CD4-positive, alpha-beta T cell treated with Interleukin-6 for 4 hours (primary cell): ENCODE measurements around the gene ZIC2.

ENCODE experiments used
- DNase-seq: peaks from one replicate; pipeline ENCODE4 v3.0.0-alpha.2; 2020; ENCODE audit warnings: mixed read lengths

The ZIC2 gene

DNA sequence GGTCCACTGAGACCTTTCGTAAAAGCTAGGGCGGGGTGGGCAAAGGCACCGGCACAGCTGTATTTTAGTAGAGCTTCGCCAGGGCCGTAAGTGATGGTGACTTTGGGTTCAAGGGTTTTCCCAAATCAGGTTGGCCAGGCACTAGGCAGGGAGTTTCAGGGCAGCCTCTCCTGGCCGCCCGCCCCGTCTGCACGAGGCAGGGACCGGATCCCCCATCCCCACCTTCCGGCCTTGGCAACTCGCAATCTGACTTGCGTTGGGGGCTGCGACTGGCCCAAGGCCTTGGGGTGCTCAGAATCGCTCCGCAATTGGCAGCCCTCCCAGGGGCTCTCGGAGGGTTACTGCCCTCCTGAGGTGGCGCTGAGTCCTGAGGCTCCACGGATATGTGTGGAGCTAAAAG, 6.0 kb upstream of the ZIC2 start:
- DNase-seq: no peak

DNA sequence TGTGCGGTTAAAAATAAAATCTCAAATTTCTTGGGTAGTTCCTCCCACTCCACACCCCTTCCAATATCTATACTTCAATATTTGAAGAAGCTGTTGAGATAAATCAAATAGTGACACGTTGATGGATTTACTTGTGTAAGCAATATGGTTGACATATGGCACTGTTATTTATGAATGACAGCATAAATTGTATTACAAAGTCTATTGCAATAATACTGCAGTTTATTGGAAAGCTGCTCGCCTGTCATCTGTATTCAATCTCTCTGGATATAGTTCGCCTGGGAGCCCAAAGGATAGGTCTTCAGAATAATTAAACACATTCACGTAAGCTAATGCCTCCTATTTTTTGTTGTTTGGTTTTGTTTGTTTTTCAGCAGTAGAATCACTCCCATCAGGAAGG, 5.0 kb upstream of the ZIC2 start:
- no peak for DNase-seq

DNA sequence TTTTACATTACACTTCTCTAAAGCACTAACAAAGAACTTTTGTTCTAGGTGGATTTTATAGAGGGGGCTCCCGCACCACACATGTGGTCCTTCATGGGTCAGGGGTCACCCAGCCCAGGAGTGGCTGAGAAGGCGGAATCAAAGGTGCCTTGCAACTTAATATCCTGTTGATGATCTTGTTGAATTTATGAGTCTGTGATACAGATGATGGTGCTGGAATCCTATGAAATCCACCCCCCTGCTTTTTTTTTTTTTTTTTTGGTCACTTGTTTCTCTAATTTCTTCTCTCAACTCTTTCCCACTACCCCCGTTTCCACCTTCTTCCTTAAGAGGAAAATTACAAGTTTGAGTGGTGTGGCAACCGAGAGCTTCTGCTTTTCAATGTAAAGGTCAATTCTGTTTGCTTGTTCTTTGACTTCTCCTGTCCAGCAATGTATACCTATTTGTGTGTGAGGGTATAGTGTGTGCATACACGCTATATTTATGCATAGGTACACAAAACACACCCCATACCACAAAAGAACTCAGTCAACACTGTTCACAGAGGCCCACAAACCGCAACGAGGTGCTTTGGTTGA, 4.2 kb upstream of the ZIC2 start:
- no peak for DNase-seq

DNA sequence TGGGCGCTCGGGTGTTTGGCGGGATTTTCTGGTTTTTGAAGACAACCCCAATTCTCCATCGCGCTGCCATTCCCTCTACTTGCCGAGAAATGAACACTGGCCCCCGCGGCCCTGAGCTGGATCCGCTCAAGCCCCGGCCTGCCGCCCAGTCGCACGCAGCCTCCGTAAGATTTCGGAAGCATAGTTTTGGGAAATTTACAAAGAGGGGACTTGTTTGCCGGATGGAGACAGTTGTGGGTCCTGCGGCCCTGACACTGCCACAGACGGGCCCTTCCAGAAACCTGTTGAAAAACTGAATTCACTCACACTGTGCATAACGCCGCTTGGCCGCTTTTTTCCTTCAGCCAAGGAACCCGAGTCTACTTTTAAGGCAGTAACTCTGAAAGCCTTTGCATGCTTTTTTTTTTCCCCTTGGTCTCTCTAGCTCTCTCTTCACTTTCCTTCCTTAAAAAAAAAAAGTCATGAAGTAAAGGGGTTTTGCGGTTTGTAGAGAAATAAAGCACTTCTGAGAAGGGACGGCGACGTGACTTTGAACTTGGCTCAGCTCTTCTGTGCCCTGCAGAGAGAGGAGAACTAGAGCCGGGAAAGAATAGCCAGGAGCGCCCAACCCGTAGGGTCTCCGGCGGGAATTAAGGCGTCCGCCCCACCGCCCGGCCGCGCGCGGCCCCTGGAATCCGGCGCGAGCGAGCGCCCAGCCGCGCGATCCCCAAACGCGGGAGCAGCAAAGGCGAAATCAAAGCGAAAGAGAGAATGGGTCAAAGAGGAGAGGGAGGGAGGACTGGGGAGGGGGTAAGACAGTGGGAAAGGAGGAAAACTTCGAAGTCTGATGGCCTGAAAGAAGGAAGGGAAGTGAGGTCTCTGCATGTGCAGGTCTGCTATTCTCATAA, 3.4 kb upstream of the ZIC2 start:
- no peak for DNase-seq

DNA sequence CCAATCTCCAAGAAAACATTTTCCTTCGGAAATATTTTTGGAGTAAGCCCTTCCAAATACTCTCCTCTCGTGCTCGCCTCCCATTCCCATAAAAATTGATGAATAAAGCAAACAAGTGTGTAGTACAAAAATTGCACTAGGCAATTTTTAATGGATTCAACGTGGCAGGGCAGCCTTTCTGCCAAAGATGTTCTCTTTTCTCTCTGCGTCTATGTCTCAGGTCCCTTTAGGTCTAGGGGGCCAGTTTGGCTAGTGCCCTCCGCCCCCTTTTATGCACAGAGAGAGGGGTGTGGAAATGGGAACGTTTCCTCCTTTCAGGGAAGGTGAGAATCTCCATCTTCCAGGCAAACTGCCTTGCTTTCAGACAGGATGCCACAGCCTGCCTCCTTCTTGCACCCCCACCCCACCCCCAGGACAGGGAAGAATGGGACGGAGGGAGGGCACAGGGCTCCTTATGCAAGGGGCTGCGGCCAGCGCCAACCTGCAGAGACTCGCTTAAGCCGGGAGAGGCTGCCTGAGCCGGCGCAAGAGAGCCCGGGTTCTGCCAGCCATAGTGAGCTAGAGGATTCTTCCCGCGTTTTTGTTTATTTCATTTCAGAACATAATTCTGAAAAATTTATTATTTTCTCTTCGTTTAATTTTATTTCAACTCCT, 2.7 kb upstream of the ZIC2 start:
- DNase-seq: no peak

DNA sequence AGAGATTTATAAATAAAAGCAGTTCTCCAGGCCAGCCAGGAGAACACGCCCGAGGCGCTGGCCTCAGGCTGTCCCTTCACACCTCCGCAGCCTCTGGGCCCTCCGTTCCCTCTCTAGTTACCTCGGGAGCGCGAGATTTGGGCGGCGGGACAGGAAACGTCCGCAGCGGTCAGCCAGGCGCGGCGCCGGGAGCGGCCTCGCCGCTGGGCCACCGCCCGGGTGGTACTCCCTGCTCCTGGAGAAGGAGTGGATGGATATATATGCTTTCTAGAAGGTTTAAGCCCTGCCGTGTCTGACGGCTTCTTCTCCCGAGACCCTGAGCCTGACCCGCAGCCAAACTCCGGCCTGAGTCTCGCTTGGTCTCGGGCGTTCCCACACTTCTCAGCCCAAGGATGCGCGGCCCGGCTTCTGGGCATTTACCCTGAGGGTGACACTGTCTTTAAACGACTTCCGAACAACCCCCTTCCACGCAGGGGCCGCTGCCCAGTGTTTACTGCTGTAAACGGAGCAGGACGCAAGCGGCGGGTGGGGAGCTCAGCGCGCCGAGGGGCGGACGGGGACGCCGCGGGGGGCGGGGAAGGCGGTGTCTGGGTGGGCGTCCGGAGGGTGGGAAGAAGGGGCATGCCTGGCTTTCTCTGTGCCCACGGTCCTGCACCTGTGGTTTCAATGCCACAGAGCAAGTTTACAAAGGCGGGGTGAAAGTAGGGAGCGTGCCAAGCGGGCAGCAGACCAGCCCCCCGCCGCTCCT, 2.0 kb upstream of the ZIC2 start:
- no peak for DNase-seq

DNA sequence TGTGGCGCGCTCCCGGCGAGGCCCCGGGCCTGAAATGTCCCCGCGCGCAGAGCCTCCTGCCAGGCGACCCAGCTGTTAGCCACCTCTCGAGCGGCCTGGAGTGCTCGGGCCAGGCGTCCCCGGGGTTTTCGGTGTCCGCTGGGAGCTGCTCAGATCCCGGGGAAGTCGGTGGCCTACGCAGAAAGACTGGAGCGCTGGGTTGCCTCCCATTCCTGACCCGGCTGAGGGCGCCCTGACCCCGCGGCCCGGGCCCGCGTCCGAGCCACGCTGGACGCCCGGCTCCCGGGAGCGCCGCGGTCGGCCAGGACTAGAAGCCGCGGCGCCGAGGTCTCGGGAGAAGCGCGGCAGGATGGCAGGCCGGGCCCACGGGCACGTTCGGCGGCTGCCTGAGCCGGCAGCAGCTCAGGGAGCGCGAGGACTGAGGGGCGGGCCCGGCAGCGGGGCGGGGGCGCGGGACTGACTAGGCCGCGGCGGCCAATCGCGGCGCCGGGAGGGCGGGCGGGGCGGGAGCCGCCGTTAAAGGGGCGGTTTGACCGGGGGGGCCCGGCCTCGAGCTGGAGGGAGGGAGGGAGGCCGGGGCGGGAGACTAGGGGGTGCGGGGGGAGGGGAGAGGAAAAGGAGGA, 1.3 kb upstream of the ZIC2 start:
- peak; percentile 68 for DNase-seq

DNA sequence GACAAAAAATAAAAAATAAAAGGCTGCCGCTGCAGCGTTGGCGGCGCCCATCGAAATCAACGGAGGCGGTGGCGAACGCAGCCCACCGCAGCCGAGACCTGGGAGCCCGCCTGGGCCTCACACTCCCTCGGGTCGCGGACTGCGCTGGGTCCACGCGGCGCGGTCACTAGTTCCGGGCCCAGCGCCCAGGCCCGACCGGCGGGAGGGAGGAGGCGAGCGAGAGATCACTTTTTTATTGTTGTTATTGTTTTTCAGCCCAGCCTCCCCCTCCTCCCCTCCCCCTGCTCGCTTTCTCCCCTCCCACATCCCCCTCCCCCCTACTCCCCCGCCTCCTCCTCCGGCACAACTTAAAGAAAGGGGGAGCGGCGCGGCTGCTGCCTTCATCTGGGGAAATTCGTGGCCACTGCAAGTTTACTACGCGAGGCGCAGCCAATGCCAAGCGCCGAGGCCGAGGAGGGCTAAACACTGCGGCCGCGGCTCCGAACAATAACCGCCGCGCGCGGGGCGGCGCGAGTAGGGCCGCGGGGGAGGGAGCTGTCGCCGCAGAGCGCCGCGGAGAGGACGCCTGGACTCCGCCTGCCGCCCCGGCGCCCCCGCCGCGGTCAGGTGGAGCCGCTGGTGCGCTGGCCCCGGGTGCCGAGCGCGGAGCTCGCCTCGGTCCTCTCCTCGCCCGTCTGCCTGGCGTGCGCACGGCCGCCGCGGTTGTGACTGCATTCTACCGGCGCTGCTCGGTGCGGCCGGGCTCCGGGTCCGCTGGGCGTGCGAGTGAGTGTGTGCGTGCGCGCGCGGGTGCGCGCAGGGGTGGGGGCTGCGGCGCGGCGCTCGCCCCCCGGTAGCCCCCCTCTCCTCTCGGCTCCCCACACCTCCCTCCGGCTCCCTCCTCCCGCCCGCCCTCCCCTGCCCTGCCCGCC, 505 bp upstream of the ZIC2 start:
- DNase-seq: no peak

DNA sequence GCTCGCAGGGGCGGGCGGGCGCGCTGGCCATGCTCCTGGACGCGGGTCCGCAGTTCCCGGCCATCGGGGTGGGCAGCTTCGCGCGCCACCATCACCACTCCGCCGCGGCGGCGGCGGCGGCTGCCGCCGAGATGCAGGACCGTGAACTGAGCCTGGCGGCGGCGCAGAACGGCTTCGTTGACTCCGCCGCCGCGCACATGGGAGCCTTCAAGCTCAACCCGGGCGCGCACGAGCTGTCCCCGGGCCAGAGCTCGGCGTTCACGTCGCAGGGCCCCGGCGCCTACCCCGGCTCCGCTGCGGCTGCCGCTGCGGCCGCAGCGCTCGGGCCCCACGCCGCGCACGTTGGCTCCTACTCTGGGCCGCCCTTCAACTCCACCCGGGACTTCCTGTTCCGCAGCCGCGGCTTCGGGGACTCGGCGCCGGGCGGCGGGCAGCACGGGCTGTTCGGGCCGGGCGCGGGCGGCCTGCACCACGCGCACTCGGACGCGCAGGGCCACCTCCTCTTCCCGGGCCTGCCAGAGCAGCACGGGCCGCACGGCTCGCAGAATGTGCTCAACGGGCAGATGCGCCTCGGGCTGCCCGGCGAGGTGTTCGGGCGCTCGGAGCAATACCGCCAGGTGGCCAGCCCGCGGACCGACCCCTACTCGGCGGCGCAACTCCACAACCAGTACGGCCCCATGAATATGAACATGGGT, 599 bp downstream of the ZIC2 start:
- peak; percentile 35 for DNase-seq

DNA sequence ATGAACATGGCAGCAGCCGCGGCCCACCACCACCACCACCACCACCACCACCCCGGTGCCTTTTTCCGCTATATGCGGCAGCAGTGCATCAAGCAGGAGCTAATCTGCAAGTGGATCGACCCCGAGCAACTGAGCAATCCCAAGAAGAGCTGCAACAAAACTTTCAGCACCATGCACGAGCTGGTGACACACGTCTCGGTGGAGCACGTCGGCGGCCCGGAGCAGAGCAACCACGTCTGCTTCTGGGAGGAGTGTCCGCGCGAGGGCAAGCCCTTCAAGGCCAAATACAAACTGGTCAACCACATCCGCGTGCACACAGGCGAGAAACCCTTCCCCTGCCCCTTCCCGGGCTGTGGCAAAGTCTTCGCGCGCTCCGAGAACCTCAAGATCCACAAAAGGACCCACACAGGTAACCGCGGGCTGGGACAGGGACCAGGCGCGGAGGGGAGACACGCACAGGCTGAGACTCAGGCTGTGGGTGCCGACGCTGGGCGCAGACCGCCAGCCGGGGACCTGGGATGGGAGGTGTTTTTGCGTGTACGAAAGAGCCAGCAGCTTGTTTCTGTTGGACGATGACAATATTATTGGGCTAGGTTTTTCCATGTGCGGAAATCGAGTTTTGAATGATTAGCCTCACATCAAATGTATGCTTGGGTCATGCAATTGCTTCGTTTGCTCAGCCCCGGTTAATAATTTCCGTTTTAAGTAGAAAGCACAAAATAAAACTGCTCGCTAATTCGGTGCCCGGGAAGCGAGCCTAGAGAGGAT, 1.3 kb downstream of the ZIC2 start:
- no peak for DNase-seq

DNA sequence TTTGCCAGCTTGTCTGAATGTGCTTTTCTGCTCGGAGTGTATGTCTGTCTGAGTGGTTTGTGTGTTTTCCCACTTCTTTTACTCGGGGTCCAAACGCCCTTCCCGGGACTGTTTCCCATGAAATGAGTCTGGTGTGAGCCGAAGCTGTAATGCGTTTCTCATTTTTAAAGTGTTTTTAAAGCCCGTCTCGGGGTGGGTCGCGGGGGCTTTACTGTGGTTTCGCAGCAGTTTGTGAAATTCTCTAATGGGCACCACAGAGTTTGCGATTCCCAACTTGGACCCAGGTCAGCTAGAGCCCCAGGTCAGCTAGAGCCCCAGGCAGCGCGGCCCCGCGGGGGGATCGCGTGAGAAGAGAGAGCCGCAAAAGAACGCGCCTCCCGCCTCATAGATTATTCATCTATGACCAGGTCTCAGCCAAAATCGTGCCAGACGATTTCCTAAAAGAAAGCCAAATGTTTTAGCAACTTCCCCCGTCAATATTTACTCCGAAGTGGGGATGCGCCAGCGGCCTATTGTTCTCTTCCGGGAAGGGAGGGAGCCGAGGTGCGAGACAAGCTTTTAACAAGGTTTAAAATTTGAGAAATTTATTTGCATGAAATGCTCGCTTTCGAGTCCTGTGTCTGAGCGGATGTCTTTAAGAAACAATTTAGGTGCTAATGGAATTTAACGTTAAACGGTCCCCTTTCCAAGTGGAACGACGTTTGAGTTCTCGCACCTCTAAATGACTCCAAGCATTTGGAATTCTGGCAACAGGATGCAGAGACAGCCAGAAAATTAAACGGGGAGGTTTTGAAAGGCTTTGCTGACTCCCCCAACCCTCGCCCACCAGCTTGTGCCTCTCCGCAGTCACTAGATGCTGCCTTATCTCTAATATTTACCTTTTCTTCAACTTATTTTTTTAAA, 2.2 kb downstream of the ZIC2 start:
- no peak for DNase-seq

DNA sequence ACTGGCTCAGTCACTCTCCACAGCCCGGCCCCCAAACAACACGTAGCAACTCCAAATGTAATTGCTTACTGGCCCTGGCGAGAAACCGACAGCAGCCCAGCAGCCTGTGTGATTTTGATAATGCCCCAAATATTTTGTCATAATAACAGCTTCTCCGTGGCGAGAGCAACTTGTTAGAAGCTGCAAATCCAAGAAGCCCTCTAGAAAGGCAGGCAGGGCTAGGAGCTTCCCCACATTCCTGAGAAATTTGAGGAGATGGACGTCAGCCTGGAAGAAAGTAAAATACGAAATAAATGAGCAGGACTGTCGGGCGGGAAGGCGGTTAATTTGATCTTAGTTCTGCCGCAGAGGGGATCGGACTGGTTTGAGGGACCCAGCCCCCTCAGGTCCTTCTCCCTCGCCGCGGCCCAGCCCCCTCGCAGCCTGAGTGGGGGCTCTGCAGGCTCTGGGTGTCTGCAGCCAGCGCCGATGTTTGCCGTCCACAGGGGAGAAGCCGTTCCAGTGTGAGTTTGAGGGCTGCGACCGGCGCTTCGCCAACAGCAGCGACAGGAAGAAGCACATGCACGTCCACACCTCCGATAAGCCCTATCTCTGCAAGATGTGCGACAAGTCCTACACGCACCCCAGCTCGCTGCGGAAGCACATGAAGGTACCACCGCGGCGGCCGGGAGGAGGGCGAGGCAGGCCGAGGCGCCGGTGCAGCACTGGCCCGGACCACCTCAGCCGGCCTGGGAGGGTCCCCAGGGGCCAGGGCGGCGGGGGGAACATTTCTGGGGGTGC, 3.1 kb downstream of the ZIC2 start:
- peak; percentile 15 for DNase-seq

DNA sequence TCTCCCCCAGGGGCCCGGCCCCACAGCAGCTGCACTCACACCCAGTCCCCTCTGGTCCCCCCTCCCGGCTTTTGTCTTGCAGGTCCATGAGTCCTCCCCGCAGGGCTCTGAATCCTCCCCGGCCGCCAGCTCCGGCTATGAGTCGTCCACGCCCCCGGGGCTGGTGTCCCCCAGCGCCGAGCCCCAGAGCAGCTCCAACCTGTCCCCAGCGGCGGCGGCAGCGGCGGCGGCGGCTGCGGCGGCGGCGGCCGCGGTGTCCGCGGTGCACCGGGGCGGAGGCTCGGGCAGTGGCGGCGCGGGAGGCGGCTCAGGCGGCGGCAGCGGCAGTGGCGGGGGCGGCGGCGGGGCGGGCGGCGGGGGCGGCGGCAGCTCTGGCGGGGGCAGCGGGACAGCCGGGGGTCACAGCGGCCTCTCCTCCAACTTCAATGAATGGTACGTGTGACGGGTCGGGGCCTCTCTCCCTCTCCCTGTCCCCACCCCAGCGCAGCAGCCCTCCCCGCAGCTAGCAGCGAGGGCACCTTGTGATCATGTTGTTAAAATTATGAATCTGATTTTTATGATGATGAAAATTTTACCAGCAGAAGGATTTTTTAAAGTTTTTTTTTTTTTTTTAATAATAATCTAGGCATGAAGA, 3.8 kb downstream of the ZIC2 start:
- DNase-seq: no peak

DNA sequence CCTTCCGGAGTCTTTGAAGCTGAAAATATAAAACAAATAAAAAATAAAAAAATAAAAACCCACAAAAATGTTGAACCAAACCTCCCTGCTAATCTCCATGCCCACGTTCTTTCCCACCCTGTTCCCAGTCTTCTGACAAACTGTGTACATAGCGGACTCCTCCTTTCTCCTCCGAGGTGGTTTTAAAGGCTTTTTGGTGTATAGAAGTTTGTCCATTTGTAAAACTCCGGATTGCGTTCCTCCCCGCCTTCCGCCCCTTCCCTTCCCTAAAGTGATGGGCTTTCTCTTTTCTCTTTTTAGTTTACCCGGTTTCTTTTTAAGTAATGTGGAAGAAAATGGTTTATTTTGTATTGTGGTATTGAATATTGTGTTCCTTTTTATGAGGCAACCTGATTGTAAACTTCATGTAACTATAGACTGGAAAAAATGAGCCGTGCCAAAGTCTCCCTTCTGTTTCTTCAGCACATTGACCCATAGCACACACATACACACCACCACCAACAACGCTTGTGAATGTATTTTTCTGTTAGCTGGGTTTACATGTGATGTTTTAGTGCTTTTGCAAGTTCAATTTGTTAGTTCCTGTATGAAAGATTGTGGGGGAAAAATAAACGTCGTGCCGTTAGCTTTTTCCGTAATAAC, 4.4 kb downstream of the ZIC2 start:
- no peak for DNase-seq

DNA sequence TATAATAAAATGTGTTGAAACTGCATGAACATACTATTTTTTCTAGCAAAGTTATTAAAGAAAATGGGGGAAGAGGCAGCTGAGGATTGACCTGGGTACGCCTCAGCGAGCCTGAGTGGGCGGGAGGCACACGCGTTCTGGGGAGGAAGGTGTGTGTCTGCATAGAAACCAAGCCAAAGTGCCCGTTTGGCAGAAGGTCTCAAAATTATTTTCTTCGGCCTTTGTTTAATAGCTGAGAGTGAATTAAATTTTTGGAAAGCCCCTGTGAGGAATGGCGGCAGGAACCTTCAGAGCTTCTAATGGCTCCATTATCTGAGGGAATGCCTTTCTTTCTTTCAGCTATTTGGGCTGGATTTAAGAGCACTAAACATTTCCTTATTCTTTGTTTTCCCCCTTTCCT, 5.2 kb downstream of the ZIC2 start:
- DNase-seq: no peak

DNA sequence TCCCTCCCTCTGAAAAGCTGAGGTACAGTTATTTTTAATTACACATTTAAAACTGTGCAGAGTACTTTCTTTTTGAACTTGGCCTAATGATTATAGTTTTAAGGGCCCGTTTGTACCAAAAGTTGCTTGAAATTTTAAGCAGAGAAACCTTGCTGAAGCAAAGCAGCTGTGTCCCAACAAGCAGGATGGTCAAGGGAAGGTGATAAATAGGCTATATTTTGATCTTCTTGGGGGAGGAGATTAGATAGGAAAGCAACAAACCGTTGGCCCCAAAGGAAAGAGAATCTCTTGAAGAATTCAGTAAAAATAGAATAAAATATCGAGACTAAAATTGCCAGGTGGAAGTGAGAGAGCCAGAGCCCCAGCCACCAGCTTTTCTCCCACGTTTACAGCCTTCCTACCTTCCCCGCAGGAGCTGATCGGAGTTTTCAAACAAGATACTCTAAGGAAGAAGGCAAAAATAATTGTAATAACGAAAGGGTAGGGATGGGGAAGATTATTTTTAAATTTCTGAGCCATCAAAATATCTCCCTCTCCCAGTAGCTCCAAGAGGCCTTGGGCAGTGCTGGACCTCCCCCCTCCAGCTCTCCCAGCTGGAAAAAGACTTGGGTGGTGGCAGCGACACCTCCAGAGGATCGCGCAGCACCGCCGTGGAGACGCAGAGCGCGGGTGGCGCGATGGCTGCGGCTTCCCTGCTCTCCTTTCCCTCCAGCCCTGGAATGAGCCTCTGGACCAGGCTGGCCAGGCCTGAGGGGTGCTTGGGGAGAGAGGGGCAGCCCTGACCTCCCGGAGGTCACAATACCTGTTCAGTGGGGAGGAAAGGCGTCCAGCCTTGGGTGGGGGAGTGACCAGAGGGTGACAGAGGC, 5.8 kb downstream of the ZIC2 start:
- no peak for DNase-seq
